PC-9 (cell line): ENCODE data around the gene MAP3K7CL. TPM values are rescaled to one million over a fixed set of nuclear protein-coding genes. Genes with fewer than 3 reads are reported as not detected.

Experiments
- BruUV-seq: library from RNA; stranded (reverse); fragments of 400-500 nt; replicated peaks from 2 replicates; lab custom pipeline; 2021; lab: Mats Ljungman, UMichigan
- CTCF ChIA-PET: fragments of 300-600 bp; sonication (Branson Sonifier 250); formaldehyde crosslinking; loops from one replicate; lab custom pipeline; 2022; ENCODE audit warnings: antibody characterized with exemption; lab: Charles Lee
- POLR2A ChIA-PET: fragments of 300-600 bp; sonication (Branson Sonifier 250); formaldehyde crosslinking; loops from one replicate; lab custom pipeline; 2022; ENCODE audit warnings: antibody characterized with exemption; ENCODE audit not compliant: unreplicated experiment; lab: Charles Lee
- DNase-seq, 2 experiments: peaks; one replicate each; pipeline versions ENCODE4 v3.0.0 to v3.0.0-alpha.2; 2015 to 2022; ENCODE audit warnings: mixed read lengths in 1 of 2
- H2AFZ ChIP-seq: fragments of 200-600 bp; sonication (generic); 2 replicates; pipeline ENCODE4 v1.8.1; 2017; ENCODE audit warnings: antibody characterized with exemption
- H3F3A ChIP-seq: fragments of 200-600 bp; sonication (generic); 2 replicates; pipeline ENCODE4 v1.8.1; 2017; ENCODE audit warnings: antibody characterized with exemption, mild to moderate bottlenecking, low read depth; ENCODE audit not compliant: insufficient read depth
- H3K27ac ChIP-seq: fragments of 200-600 bp; sonication (generic); 2 replicates; pipeline ENCODE4 v1.6.1; 2016; ENCODE audit warnings: mixed run types
- H3K27me3 ChIP-seq: fragments of 200-600 bp; sonication (generic); 2 replicates; pipeline ENCODE4 v1.6.1; 2016; ENCODE audit warnings: low read depth, mixed run types; ENCODE audit not compliant: insufficient read depth
- H3K36me3 ChIP-seq: fragments of 200-600 bp; sonication (generic); 2 replicates; pipeline ENCODE4 v1.6.1; 2016; ENCODE audit warnings: low read depth, mixed run types
- H3K4me1 ChIP-seq: fragments of 200-600 bp; sonication (generic); replicated peaks from 2 replicates; pipeline ENCODE4 v1.6.1; 2016; ENCODE audit warnings: mixed run types; ENCODE audit not compliant: insufficient read depth
- H3K4me2 ChIP-seq: fragments of 200-600 bp; sonication (generic); 2 replicates; pipeline ENCODE4 v1.6.1; 2017; ENCODE audit warnings: mixed run types
- H3K4me3 ChIP-seq: fragments of 200-600 bp; sonication (generic); 2 replicates; pipeline ENCODE4 v1.6.1; 2016; ENCODE audit warnings: mixed run types
- H3K79me2 ChIP-seq: fragments of 200-600 bp; sonication (generic); 2 replicates; pipeline ENCODE4 v1.6.1; 2017; ENCODE audit warnings: low read depth, mixed run types
- H3K9me2 ChIP-seq: fragments of 200-600 bp; sonication (generic); 2 replicates; pipeline ENCODE4 v1.8.1; 2017; ENCODE audit warnings: mild to moderate bottlenecking; ENCODE audit not compliant: insufficient read depth
- H3K9me3 ChIP-seq: fragments of 200-600 bp; sonication (generic); 2 replicates; pipeline ENCODE4 v1.8.1; 2016; ENCODE audit warnings: low read depth; ENCODE audit not compliant: insufficient read depth
- H4K20me1 ChIP-seq: fragments of 200-600 bp; sonication (generic); 2 replicates; pipeline ENCODE4 v1.8.1; 2017; ENCODE audit not compliant: insufficient read depth
- CTCF ChIP-seq: fragments of 200-600 bp; sonication (generic); conservative IDR thresholded peaks from 2 replicates; pipeline ENCODE4 v1.6.1; 2017; ENCODE audit warnings: mixed run types, antibody characterized with exemption, mild to moderate bottlenecking, moderate library complexity
- EZH2 ChIP-seq: fragments of 200-600 bp; sonication (generic); IDR thresholded peaks from 2 replicates; pipeline ENCODE4 v1.8.0; 2017; ENCODE audit warnings: antibody characterized with exemption, low read depth
- intact Hi-C: fragments of 100-400 bp; cut with micrococcal nuclease; formaldehyde crosslinking; loops from one replicate; pipeline ENCODE4 v1.10.0; 2022; ENCODE audit not compliant: unreplicated experiment
- total RNA-seq: library from RNA; stranded (reverse); gene quantifications from 2 replicates; pipeline ENCODE4 v1.2.3, GENCODE V29; 2021

Gene MAP3K7CL
- total RNA-seq, 1 experiment from 2014 or later = 0.37 TPM

- intact Hi-C loops = no loop called here
- Histone ChIP-seq H3K27me3 (no peaks in the 10 kb centered on the region), H2AFZ (no peak overlapping the region), H3K4me2 (peak overlapping the region; percentile 35), H3K4me3 (no peak overlapping the region), H3K4me1 (peaks cover 15% of the 10 kb centered on the region), H3K79me2 (no peaks in the 10 kb centered on the region), H3K9me3 (no peaks in the 10 kb centered on the region), H3F3A (peaks cover 18% of the 10 kb centered on the region; the same call in 1 of the 2 replicates), H3K27ac (peak overlapping the region; percentile 42), H4K20me1 (no peaks in the 10 kb centered on the region), H3K9me2 (no peaks in the 10 kb centered on the region), H3K36me3 (no peaks in the 10 kb centered on the region)
- no TSS peak for BruUV-seq
- ChIA-PET CTCF (no interaction called here), POLR2A (no interaction called here)
- no peak for TF ChIP-seq EZH2
- TF ChIP-seq CTCF = no peak
- DNase-seq = peak in 1 of 2 experiments; percentile 75
Measured at GRCh38 chr21:29145354-29145782, 14.9 kb downstream of the MAP3K7CL start.

- Histone ChIP-seq H3K27me3 (no peaks in the 10 kb centered on the region), H2AFZ (no peak overlapping the region), H3K36me3 (no peaks in the 10 kb centered on the region), H3K4me1 (peaks cover 15% of the 10 kb centered on the region), H3K9me3 (no peaks in the 10 kb centered on the region), H3K4me2 (no peak overlapping the region), H3K79me2 (no peaks in the 10 kb centered on the region), H3K4me3 (no peak overlapping the region), H3K9me2 (no peaks in the 10 kb centered on the region), H4K20me1 (no peaks in the 10 kb centered on the region), H3F3A (peaks cover 18% of the 10 kb centered on the region; the same call in 1 of the 2 replicates), H3K27ac (peak overlapping the region; percentile 42)
- ChIA-PET POLR2A (no interaction called here), CTCF (interaction anchor here (0.6 kb wide), 2 partner anchors 58 to 206 kb away, joined by 3 to 6 read pairs; no protein-coding TSS in a partner anchor)
- TF ChIP-seq CTCF (no peak), EZH2 (no peak)
- DNase-seq = no peak
- BruUV-seq = no TSS peak
- intact Hi-C loops = no loop called here
Measured at GRCh38 chr21:29145852-29146453, 15.5 kb downstream of the MAP3K7CL start.

GRCh38 chr21:29146726-29147125 is 16.3 kb downstream of the MAP3K7CL start:
- Histone ChIP-seq H3K79me2 (no peaks in the 10 kb centered on the region), H3K9me3 (no peaks in the 10 kb centered on the region), H3K9me2 (no peaks in the 10 kb centered on the region), H4K20me1 (no peaks in the 10 kb centered on the region), H3K4me3 (no peak overlapping the region), H3K27ac (no peak overlapping the region), H3K36me3 (no peaks in the 10 kb centered on the region), H3K4me2 (no peak overlapping the region), H3K27me3 (no peaks in the 10 kb centered on the region), H2AFZ (no peak overlapping the region), H3K4me1 (peaks cover 15% of the 10 kb centered on the region), H3F3A (peaks cover 18% of the 10 kb centered on the region; the same call in 1 of the 2 replicates)
- BruUV-seq = no TSS peak
- intact Hi-C loops = no loop called here
- DNase-seq = no peak
- CTCF ChIA-PET = interaction anchor here (0.6 kb wide), 1 partner anchor 59 kb away, joined by 3 read pairs; no protein-coding TSS in a partner anchor
- TF ChIP-seq CTCF = no peak
- no peak for TF ChIP-seq EZH2
- POLR2A ChIA-PET = no interaction called here
